NCI-H146 treated with DMSO at 0.1 percent for 48 hours (cell line): ENCODE measurements around the gene CHTF8.
"Not testable (repeated sequence)": the region's sequence is repeated elsewhere in the genome, so short reads cannot be mapped to it uniquely, and the experiment has no call there.

Source experiments
- DNase-seq: peaks from one replicate; lab custom pipeline; 2025; ENCODE audit not compliant: unreplicated experiment; lab: John Stamatoyannopoulos, UW

CHTF8 gene, protein sequence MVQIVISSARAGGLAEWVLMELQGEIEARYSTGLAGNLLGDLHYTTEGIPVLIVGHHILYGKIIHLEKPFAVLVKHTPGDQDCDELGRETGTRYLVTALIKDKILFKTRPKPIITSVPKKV

DNA sequence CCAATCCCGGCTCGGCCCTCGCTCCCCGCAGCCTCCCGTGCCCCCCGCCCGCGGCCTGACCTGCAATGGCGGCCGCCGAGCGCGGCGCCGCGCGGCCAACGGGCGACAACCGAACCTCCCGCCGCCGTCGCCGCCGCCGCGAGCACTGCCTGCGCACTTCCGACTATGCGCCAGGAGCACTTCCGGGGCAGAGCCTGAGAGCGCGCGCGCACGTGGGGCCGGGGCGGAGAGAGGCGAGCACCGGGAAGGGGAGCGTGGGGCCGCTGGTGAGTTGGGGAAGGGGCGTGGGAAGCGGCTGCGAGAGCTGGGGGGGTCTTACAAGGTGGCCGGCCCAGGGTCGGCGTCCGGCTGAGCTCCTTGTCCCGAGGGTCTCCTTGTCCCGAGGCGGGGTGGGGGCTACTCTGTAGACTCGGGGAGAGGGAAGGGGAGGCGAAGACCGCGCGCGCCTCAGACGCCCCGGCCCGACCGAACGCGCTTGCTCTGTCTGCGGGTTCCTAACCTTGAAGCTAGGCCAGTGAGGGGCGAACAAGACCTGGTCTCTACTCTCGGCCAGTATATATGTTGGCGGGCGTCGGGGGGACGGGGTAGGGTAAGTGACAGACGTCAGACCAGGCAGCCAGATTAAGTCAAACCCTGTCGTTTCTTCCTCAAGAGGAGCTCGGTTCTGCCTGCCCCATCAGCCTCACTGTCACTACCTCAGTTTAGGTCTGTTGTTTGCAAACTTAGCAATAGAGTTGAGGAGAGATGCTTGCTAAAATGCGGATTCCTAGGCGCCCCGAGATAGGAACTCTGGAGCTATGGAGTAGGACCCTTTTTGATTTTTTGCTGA is at the start of gene CHTF8, which contains the start of gene UTP4:
TSS of gene CHTF8 (minus strand) at position 165 of the 829 bp plus-strand sequence. CDS start 11,130 bp downstream, outside the sequence.
TSS of gene UTP4 (plus strand) at position 226 of the 829 bp plus-strand sequence. CDS start 811 bp downstream, outside the sequence.
- DNase-seq, result peak; percentile 38

DNA sequence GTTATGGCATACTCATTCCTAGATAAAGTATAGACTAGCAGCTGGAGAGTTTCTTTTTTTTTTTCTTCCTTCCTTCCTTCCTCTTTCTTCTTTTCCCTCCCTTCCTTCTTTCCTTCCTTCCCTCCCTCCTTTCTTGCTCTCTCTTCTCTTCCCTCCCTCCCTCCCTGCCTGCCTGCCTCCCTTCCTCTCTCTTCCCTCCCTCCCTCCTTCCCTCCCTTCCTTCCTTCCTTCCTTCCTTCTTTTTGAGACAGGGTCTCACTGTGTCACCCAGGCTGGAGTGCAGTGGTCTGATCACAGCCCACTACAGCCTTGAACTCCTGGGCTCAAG is 47.6 kb upstream of the CHTF8 start:
- no peak for DNase-seq

- no peak for DNase-seq
Observed at GRCh38 chr16:69179328-69180010, 47.1 kb upstream of the CHTF8 start.

- no peak for DNase-seq
Observed at GRCh38 chr16:69176033-69176800, 43.8 kb upstream of the CHTF8 start.

GRCh38 chr16:69171325-69172084 is 39.1 kb upstream of the CHTF8 start:
- DNase-seq, result no peak

GRCh38 chr16:69169607-69170352 is 37.4 kb upstream of the CHTF8 start:
- DNase-seq, result no peak

DNA sequence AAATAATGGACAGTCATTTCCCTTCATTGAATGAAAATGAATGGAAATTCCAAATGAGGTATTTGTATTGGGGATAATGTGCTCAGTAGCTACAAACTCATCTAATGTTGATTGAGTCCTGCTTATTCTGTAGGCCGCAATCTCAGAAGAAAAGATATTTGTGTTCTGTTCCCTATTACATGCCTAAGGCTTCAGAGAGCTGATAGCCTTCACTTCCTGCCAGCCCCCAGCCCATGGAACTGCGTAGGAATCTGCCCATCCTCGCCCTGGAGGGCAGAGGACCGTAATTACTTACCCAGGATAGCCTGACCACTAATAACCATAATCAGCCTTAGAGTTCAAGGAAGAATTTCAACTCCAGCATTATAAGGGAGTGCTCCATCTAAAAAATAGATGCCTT is 36.7 kb upstream of the CHTF8 start:
- no peak for DNase-seq

- no peak for DNase-seq
Observed at GRCh38 chr16:69166946-69167930, 34.9 kb upstream of the CHTF8 start.

DNA sequence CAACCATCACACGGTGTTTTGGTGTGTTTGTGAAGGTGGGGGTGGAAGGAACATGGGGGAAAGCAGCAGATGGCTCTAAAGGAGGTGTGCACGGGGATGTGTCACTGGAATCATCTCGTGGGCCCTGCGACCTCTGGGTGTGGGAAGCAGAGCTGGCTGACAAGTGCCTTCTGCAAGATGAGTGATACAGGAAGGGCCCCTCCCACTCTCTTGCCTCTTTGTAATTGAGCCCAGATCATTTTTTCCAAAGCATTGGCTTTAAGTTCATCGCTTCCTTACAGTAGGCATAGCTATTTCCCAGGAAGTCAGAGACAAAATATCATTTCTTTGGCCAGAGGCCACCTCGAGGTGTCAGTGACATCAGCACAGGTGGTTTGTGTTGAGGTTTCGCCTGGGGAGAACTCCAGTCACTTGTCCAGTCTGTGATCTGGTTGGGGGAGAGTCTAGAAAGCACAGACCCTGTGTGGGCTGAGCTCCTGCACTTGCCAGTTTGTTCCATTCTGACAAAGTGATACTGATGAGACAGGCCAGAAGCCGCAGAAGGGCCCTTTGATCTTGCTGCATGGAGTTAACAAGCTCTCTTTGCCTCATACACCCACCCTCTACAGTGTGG is 33.9 kb upstream of the CHTF8 start:
- DNase-seq, result no peak

GRCh38 chr16:69165584-69165983 is 33.2 kb upstream of the CHTF8 start:
- DNase-seq, result no peak

DNA sequence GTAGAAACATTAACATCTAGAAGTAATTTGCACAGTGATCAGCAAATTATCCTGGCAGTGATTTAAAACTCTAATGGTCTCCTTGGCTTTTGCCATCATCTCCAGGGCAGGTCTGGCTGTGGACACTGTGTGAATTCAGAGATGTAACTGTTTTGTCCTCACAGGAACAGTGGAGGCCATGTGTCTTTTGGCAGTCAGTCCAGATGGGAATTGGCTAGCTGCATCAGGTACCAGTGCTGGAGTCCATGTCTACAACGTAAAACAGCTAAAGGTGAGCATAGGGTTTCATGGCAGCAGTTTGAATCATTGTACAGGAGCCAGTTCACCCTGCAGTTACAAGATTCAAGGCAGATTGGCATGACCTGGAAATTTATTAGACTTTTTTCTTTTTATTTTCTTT is 27.8 kb upstream of the CHTF8 start:
- DNase-seq, result no peak

GRCh38 chr16:69157196-69157595 is 24.8 kb upstream of the CHTF8 start:
- DNase-seq, result no peak

- DNase-seq, result peak; percentile 1
Observed at GRCh38 chr16:69150146-69150865, 17.9 kb upstream of the CHTF8 start.

- DNase-seq, result not testable (repeated sequence)
Observed at GRCh38 chr16:69149621-69150020, 17.2 kb upstream of the CHTF8 start.

GRCh38 chr16:69145658-69146057 is 13.3 kb upstream of the CHTF8 start:
- no peak for DNase-seq

GRCh38 chr16:69143116-69143515 is 10.7 kb upstream of the CHTF8 start:
- DNase-seq, result no peak

GRCh38 chr16:69141936-69142335 is 9.5 kb upstream of the CHTF8 start:
- no peak for DNase-seq

DNA sequence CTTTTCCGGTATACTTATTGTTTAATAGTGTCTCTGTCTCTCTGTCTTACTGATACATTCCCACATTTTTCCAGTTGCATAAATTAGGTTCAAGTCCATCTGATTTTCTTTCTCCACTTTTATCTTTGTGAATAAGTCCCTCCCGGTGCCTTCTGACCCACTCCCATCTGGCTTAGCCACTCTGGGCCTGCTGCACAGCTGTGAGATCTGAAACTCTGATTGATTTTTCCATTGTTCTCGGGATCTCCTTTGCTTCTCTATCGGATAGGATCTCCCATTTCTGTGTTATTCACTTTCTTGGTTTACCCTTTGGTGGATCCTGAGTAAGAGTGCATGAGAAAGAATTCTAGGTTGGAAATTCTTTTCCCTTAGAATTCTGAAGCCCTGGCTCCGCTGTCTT is 8.6 kb upstream of the CHTF8 start:
- no peak for DNase-seq
